ENCODE measurements around the gene ABHD16B. TPM values are rescaled to one million over a fixed set of nuclear protein-coding genes. Genes with fewer than 3 reads are reported as not detected.

The ABHD16B gene
- total RNA-seq, 1 donor from 2014 or later = not detected

- Histone ChIP-seq H3K36me3 (no peaks in the 10 kb centered on the region), H3K9me3 (no peaks in the 10 kb centered on the region), H3K4me3 (peak overlapping the region; percentile 64 to 73), H3K4me1 (peaks cover 14 to 30% of the 10 kb centered on the region in 2 donors), H3K27me3 (no peaks in the 10 kb centered on the region), H3K27ac (no peak overlapping the region)
- no peak for TF ChIP-seq CTCF (IDR thresholded peaks at IDR 0.05)
- intact Hi-C loops (cut with DNase I) = loop anchor here (1.0 to 5.0 kb wide), 2 partner anchors 34 to 89 kb away; partner anchors contain the start of gene TPD52L2
- no peak for DNase-seq (ENCODE audit: low spot score in 2 of 2)
Observed at GRCh38 chr20:63831646-63831992, 29.7 kb upstream of the ABHD16B start.

GRCh38 chr20:63831993-63832686 is 29.2 kb upstream of the ABHD16B start:
- no peaks in the 10 kb centered on the region for H3K27me3 ChIP-seq
- intact Hi-C loops (cut with DNase I) = loop anchor here (1.0 to 5.0 kb wide), 2 partner anchors 33 to 90 kb away; partner anchors contain the start of gene TPD52L2
- H3K4me1 ChIP-seq = peaks cover 14 to 30% of the 10 kb centered on the region in 2 donors
- TF ChIP-seq CTCF (IDR thresholded peaks at IDR 0.05) = no peak
- H3K36me3 ChIP-seq = no peaks in the 10 kb centered on the region
- no peak overlapping the region for H3K27ac ChIP-seq
- DNase-seq (ENCODE audit: low spot score in 2 of 2) = no peak
- no peaks in the 10 kb centered on the region for H3K9me3 ChIP-seq
- peak overlapping the region; percentile 64 to 73 for H3K4me3 ChIP-seq

GRCh38 chr20:63833776-63834490 is 27.4 kb upstream of the ABHD16B start:
- intact Hi-C loops (cut with DNase I) = loop anchor here (5.0 kb wide), 1 partner anchor 92 kb away; no protein-coding TSS in a partner anchor
- H3K9me3 ChIP-seq = no peaks in the 10 kb centered on the region
- H3K4me3 ChIP-seq = no peak overlapping the region
- no peak for DNase-seq (ENCODE audit: low spot score in 2 of 2)
- H3K27me3 ChIP-seq = no peaks in the 10 kb centered on the region
- H3K36me3 ChIP-seq = no peaks in the 10 kb centered on the region
- peak overlapping the region in 1 of 2 donors; percentile 73 for H3K27ac ChIP-seq
- peaks cover 14 to 30% of the 10 kb centered on the region in 2 donors for H3K4me1 ChIP-seq
- TF ChIP-seq CTCF (IDR thresholded peaks at IDR 0.05) = no peak

- intact Hi-C loops (cut with DNase I) = loop anchor here (5.0 kb wide), 1 partner anchor 92 kb away; no protein-coding TSS in a partner anchor
Observed at GRCh38 chr20:63834491-63834880, 26.8 kb upstream of the ABHD16B start.

More at GRCh38 chr20:63834491-63834880, 26.8 kb upstream of the ABHD16B start:
- Histone ChIP-seq H3K27ac (peak overlapping the region; percentile 60 to 73), H3K36me3 (no peaks in the 10 kb centered on the region), H3K4me3 (peak overlapping the region in 1 of 2 donors; percentile 16), H3K27me3 (no peaks in the 10 kb centered on the region), H3K9me3 (no peaks in the 10 kb centered on the region), H3K4me1 (peaks cover 14 to 26% of the 10 kb centered on the region in 2 donors)
- no peak for TF ChIP-seq CTCF (IDR thresholded peaks at IDR 0.05)
- DNase-seq (ENCODE audit: low spot score in 2 of 2) = no peak
